ENCODE results near the gene GPX2. TPM values are rescaled to one million over a fixed set of nuclear protein-coding genes. Genes with fewer than 3 reads are reported as not detected.

Gene GPX2
- total and polyA plus RNA-seq, 10 of the 15 experiments (the other 5 are each of a cell fraction or from before 2014, with no cell fraction given): not detected

DNA sequence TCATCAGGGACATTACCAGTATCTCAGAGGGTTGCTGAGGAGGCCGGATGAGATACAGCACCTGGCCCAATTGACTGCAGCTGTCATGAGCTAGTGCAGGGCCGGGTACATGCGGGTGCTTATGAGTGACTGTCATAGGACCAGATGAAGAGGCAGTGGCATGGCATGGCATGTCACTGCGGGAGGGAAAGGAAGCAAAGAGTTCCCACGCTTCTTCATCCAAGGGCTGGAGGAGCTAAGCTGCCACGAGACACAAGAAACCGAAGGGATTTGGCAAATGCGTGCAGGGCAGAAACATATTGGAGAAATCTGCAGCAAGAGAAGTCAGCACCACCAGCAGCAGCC, 10.7 kb upstream of the GPX2 start:
- CTCF ChIA-PET: interaction anchor here (0.6 to 2.9 kb wide), 10 partner anchors 9 to 61 kb away, joined by 3 to 12 read pairs (median 4); partner anchors contain the start of genes FNTB and GPX2
- SMC1A ChIA-PET (ENCODE audit: uncharacterized antibody, unreplicated experiment): interaction anchor here (0.8 to 3.3 kb wide), 11 partner anchors 10 to 61 kb away, joined by 3 to 13 read pairs (median 6); partner anchors contain the start of genes CHURC1 and FNTB
- WGBS (ENCODE audit: insufficient coverage, insufficient replicate concordance, low lambda C conversion rate, missing lambda C conversion rate): 68% methylated on average over 8 of the region's 8 CpGs
- POLR2A ChIA-PET: interaction anchor here (0.7 to 2.0 kb wide), 5 partner anchors 9 to 38 kb away, joined by 3 to 9 read pairs (median 4); partner anchors contain the start of gene CHURC1
- H3K27ac ChIP-seq (ENCODE audit: control insufficient read depth, insufficient read depth): peak overlapping the region; percentile 41; the same call in 1 of the 2 replicates
- H3K79me2 ChIP-seq (ENCODE audit: control insufficient read depth, insufficient read depth, low read length): no peaks in the 10 kb centered on the region
- no peaks in the 10 kb centered on the region for H3K27me3 ChIP-seq (replicated peaks in 1 of 2; ENCODE audit: control insufficient read depth in 2 of 2, insufficient read depth in 2 of 2, low read length in 1 of 2)
- in situ Hi-C loops (cut with MboI) (no loop called here), intact Hi-C loops (cut with micrococcal nuclease; ENCODE audit: unreplicated experiment) (no loop called here)
- FAIRE-seq (no peak), ATAC-seq (no peak), DNase-seq (ENCODE audit: low read depth, low spot score) (no peak)
- no peaks in the 10 kb centered on the region for H4K20me1 ChIP-seq (ENCODE audit: control insufficient read depth, insufficient read depth)
- no peak overlapping the region for H2AFZ ChIP-seq (ENCODE audit: control insufficient read depth, low read depth, low read length)
- RAD21 ChIA-PET (ENCODE audit: unreplicated experiment): interaction anchor here (0.5 to 1.8 kb wide), 7 partner anchors 9 to 259 kb away, joined by 3 to 6 read pairs (median 4); partner anchors contain the start of genes FNTB and MAX
- no peak overlapping the region for H3K4me3 ChIP-seq
- BruUV-seq (replicated peaks): no TSS peak
- H3K9me3 ChIP-seq (replicated peaks; ENCODE audit: control insufficient read depth, insufficient read depth, low read length): no peaks in the 10 kb centered on the region
- H3K4me2 ChIP-seq (ENCODE audit: control insufficient read depth, insufficient read depth): no peak overlapping the region; the same call in 1 of the 2 replicates
- H3K4me1 ChIP-seq (ENCODE audit: control insufficient read depth, insufficient read depth, low read length): peaks cover 19% of the 10 kb centered on the region
- H3K36me3 ChIP-seq (ENCODE audit: control insufficient read depth in 2 of 2, insufficient read depth in 2 of 2, low read length in 1 of 2): no peaks in the 10 kb centered on the region
- H3K9ac ChIP-seq (ENCODE audit: control insufficient read depth, insufficient read depth, low read length): no peak overlapping the region
- TF ChIP-seq NR2F1 (conservative IDR thresholded peaks at IDR 0.05): no peak
- TF ChIP-seq, protein P1, sequence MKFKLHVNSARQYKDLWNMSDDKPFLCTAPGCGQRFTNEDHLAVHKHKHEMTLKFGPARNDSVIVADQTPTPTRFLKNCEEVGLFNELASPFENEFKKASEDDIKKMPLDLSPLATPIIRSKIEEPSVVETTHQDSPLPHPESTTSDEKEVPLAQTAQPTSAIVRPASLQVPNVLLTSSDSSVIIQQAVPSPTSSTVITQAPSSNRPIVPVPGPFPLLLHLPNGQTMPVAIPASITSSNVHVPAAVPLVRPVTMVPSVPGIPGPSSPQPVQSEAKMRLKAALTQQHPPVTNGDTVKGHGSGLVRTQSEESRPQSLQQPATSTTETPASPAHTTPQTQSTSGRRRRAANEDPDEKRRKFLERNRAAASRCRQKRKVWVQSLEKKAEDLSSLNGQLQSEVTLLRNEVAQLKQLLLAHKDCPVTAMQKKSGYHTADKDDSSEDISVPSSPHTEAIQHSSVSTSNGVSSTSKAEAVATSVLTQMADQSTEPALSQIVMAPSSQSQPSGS (IDR thresholded peaks at IDR 0.05; ENCODE audit: low read length): no peak
- TF ChIP-seq ATF7 (IDR thresholded peaks at IDR 0.05; ENCODE audit: low read depth): no peak
- TF ChIP-seq KLF5 (IDR thresholded peaks at IDR 0.05; ENCODE audit: partially characterized antibody): no peak
- no peak for TF ChIP-seq ZBED1 (IDR thresholded peaks at IDR 0.05; ENCODE audit: borderline replicate concordance)
- TF ChIP-seq, protein P2, sequence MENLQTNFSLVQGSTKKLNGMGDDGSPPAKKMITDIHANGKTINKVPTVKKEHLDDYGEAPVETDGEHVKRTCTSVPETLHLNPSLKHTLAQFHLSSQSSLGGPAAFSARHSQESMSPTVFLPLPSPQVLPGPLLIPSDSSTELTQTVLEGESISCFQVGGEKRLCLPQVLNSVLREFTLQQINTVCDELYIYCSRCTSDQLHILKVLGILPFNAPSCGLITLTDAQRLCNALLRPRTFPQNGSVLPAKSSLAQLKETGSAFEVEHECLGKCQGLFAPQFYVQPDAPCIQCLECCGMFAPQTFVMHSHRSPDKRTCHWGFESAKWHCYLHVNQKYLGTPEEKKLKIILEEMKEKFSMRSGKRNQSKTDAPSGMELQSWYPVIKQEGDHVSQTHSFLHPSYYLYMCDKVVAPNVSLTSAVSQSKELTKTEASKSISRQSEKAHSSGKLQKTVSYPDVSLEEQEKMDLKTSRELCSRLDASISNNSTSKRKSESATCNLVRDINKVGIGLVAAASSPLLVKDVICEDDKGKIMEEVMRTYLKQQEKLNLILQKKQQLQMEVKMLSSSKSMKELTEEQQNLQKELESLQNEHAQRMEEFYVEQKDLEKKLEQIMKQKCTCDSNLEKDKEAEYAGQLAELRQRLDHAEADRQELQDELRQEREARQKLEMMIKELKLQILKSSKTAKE (IDR thresholded peaks at IDR 0.05; ENCODE audit: low read depth, poor library complexity, severe bottlenecking): no peak
- no peak for TF ChIP-seq ESRRA (IDR thresholded peaks at IDR 0.05; ENCODE audit: low read length)
- TF ChIP-seq MTA2 (IDR thresholded peaks at IDR 0.05; ENCODE audit: low read depth): no peak
- TF ChIP-seq, protein P3, sequence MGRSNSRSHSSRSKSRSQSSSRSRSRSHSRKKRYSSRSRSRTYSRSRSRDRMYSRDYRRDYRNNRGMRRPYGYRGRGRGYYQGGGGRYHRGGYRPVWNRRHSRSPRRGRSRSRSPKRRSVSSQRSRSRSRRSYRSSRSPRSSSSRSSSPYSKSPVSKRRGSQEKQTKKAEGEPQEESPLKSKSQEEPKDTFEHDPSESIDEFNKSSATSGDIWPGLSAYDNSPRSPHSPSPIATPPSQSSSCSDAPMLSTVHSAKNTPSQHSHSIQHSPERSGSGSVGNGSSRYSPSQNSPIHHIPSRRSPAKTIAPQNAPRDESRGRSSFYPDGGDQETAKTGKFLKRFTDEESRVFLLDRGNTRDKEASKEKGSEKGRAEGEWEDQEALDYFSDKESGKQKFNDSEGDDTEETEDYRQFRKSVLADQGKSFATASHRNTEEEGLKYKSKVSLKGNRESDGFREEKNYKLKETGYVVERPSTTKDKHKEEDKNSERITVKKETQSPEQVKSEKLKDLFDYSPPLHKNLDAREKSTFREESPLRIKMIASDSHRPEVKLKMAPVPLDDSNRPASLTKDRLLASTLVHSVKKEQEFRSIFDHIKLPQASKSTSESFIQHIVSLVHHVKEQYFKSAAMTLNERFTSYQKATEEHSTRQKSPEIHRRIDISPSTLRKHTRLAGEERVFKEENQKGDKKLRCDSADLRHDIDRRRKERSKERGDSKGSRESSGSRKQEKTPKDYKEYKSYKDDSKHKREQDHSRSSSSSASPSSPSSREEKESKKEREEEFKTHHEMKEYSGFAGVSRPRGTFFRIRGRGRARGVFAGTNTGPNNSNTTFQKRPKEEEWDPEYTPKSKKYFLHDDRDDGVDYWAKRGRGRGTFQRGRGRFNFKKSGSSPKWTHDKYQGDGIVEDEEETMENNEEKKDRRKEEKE (IDR thresholded peaks at IDR 0.05): no peak
- TF ChIP-seq, protein P4, sequence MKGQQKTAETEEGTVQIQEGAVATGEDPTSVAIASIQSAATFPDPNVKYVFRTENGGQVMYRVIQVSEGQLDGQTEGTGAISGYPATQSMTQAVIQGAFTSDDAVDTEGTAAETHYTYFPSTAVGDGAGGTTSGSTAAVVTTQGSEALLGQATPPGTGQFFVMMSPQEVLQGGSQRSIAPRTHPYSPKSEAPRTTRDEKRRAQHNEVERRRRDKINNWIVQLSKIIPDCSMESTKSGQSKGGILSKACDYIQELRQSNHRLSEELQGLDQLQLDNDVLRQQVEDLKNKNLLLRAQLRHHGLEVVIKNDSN (IDR thresholded peaks at IDR 0.05; ENCODE audit: borderline replicate concordance, extremely low read length, insufficient read depth, low read depth, low read length): no peak
- TF ChIP-seq POU2F2 (IDR thresholded peaks at IDR 0.05; ENCODE audit: borderline replicate concordance, low read depth, low read length): no peak
- TF ChIP-seq, protein P5, sequence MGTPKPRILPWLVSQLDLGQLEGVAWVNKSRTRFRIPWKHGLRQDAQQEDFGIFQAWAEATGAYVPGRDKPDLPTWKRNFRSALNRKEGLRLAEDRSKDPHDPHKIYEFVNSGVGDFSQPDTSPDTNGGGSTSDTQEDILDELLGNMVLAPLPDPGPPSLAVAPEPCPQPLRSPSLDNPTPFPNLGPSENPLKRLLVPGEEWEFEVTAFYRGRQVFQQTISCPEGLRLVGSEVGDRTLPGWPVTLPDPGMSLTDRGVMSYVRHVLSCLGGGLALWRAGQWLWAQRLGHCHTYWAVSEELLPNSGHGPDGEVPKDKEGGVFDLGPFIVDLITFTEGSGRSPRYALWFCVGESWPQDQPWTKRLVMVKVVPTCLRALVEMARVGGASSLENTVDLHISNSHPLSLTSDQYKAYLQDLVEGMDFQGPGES (IDR thresholded peaks at IDR 0.05): no peak
- TF ChIP-seq, protein P6, sequence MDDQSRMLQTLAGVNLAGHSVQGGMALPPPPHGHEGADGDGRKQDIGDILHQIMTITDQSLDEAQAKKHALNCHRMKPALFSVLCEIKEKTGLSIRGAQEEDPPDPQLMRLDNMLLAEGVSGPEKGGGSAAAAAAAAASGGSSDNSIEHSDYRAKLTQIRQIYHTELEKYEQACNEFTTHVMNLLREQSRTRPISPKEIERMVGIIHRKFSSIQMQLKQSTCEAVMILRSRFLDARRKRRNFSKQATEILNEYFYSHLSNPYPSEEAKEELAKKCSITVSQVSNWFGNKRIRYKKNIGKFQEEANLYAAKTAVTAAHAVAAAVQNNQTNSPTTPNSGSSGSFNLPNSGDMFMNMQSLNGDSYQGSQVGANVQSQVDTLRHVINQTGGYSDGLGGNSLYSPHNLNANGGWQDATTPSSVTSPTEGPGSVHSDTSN (IDR thresholded peaks at IDR 0.05; ENCODE audit: insufficient replicate concordance, low read depth, low read length): no peak
- TF ChIP-seq IKZF1 (conservative IDR thresholded peaks at IDR 0.05): no peak
- TF ChIP-seq HCFC1 (IDR thresholded peaks at IDR 0.05; ENCODE audit: low read length): no peak

Data from GM12878 (cell line).